ENCODE data around the gene NPM1. TPM values are rescaled to one million over a fixed set of nuclear protein-coding genes. Genes with fewer than 3 reads are reported as not detected.
A peak's percentile ranks its signal among the peaks of the same experiment; 100 is the strongest.
"Not testable (repeated sequence)": the region's sequence is repeated elsewhere in the genome, so short reads cannot be mapped to it uniquely, and the experiment has no call there.

NPM1 gene
- total RNA-seq (1,000 to 10,000 TPM; 1,231 to 1,305 TPM), polyA plus RNA-seq (1,000 to 10,000 TPM in 2 of 3 donors, 100 to 1,000 TPM in 1; 960 to 1,086 (median 1,032) TPM), total RNA-seq (947 to 3,653 (median 1,360) reads per million in 6 experiments)

GRCh38 chr5:171387345-171387969 is at the start of gene NPM1:
TSS of gene NPM1 (plus strand) at chr5:171387849. CDS start at chr5:171387949, 100 bp downstream.
- Mint-ChIP-seq H3K36me3 (peaks cover 8 to 34% (median 8%) of the 10 kb centered on the region in 3 donors), H3K4me1 (peaks cover 25 to 56% (median 46%) of the 10 kb centered on the region in 4 donors), H3K27ac (peak within 1 kb of the TSS; percentile 98 to 100 (median 100)), H3K4me3 (peak within 1 kb of the TSS; percentile 91 to 99 (median 98)), H3K9me3 (peaks cover 0 to 5% (median 0%) of the 10 kb centered on the region in 9 donors), H3K27me3 (peaks cover 0 to 7% (median 0%) of the 10 kb centered on the region in 5 donors)
- POLR2A ChIA-PET: interaction anchor here (0.6 to 2.6 kb wide), 14 partner anchors 10 to 1386 kb away, joined by 3 to 19 read pairs (median 3); partner anchors contain the start of genes FBXW11 and FGF18
- ATAC-seq (peak; percentile 84 to 86), DNase-seq (peak; percentile 94 to 99 (median 98))

GRCh38 chr5:171340042-171340441 is 47.6 kb upstream of the NPM1 start:
- peaks cover 12 to 36% (median 18%) of the 10 kb centered on the region in 5 donors for H3K27me3 Mint-ChIP-seq
- peaks cover 1 to 11% (median 9%) of the 10 kb centered on the region in 4 donors for H3K4me1 Mint-ChIP-seq
- no peak for ATAC-seq
- H3K27ac Mint-ChIP-seq: no peak overlapping the region
- no peaks in the 10 kb centered on the region for H3K9me3 Mint-ChIP-seq
- no peak overlapping the region for H3K4me3 Mint-ChIP-seq
- DNase-seq: no peak
- H3K36me3 Mint-ChIP-seq: no peaks in the 10 kb centered on the region
- POLR2A ChIA-PET: no interaction called here

- ATAC-seq: no peak
- Mint-ChIP-seq H3K27me3 (peaks cover 12 to 31% (median 16%) of the 10 kb centered on the region in 5 donors), H3K9me3 (no peaks in the 10 kb centered on the region), H3K4me3 (no peak overlapping the region), H3K36me3 (no peaks in the 10 kb centered on the region), H3K27ac (no peak overlapping the region), H3K4me1 (peaks cover 1 to 11% (median 9%) of the 10 kb centered on the region in 4 donors)
- POLR2A ChIA-PET: no interaction called here
- DNase-seq: no peak
These were observed 47.2 kb upstream of the NPM1 start for GRCh38 chr5:171340491-171340890.

- H3K4me3 Mint-ChIP-seq: no peak overlapping the region
- peaks cover 9 to 22% (median 12%) of the 10 kb centered on the region in 5 donors for H3K27me3 Mint-ChIP-seq
- POLR2A ChIA-PET: interaction anchor here (0.6 kb wide), 1 partner anchor 12 kb away, joined by 3 read pairs; no protein-coding TSS in a partner anchor
- peak in 1 of 2 donors; percentile 44 for ATAC-seq
- H3K4me1 Mint-ChIP-seq: no peaks in the 10 kb centered on the region
- H3K36me3 Mint-ChIP-seq: no peaks in the 10 kb centered on the region
- no peak overlapping the region for H3K27ac Mint-ChIP-seq
- H3K9me3 Mint-ChIP-seq: no peaks in the 10 kb centered on the region
- peak in 7 of 10 donors; percentile 2 to 36 (median 22) for DNase-seq
These were observed 45.1 kb upstream of the NPM1 start for GRCh38 chr5:171342362-171343111.

- H3K9me3 Mint-ChIP-seq: no peaks in the 10 kb centered on the region
- no peak overlapping the region for H3K27ac Mint-ChIP-seq
- H3K36me3 Mint-ChIP-seq: no peaks in the 10 kb centered on the region
- H3K27me3 Mint-ChIP-seq: peaks cover 5 to 14% (median 10%) of the 10 kb centered on the region in 5 donors
- POLR2A ChIA-PET: no interaction called here
- ATAC-seq (no peak), DNase-seq (no peak)
- no peak overlapping the region for H3K4me3 Mint-ChIP-seq
- H3K4me1 Mint-ChIP-seq: no peaks in the 10 kb centered on the region
These were observed 42.6 kb upstream of the NPM1 start for GRCh38 chr5:171344936-171345608.

- H3K27me3 Mint-ChIP-seq: peaks cover 2 to 22% (median 6%) of the 10 kb centered on the region in 5 donors
- POLR2A ChIA-PET: no interaction called here
- H3K36me3 Mint-ChIP-seq: no peaks in the 10 kb centered on the region
- H3K4me1 Mint-ChIP-seq: no peaks in the 10 kb centered on the region
- ATAC-seq (no peak), DNase-seq (no peak)
- H3K27ac Mint-ChIP-seq: no peak overlapping the region
- H3K9me3 Mint-ChIP-seq: no peaks in the 10 kb centered on the region
- no peak overlapping the region for H3K4me3 Mint-ChIP-seq
These were observed 36.0 kb upstream of the NPM1 start for GRCh38 chr5:171351536-171352073.

- no peaks in the 10 kb centered on the region for H3K36me3 Mint-ChIP-seq
- POLR2A ChIA-PET: no interaction called here
- H3K4me3 Mint-ChIP-seq: peak overlapping the region in 3 of 10 donors; percentile 33 to 68 (median 65)
- H3K9me3 Mint-ChIP-seq: no peaks in the 10 kb centered on the region
- ATAC-seq (no peak), DNase-seq (no peak)
- no peak overlapping the region for H3K27ac Mint-ChIP-seq
- no peaks in the 10 kb centered on the region for H3K4me1 Mint-ChIP-seq
- peaks cover 0 to 16% (median 9%) of the 10 kb centered on the region in 5 donors for H3K27me3 Mint-ChIP-seq
These were observed 32.3 kb upstream of the NPM1 start for GRCh38 chr5:171355302-171355724.

GRCh38 chr5:171357843-171358242 is 29.8 kb upstream of the NPM1 start:
- DNase-seq (no peak), ATAC-seq (no peak)
- no peaks in the 10 kb centered on the region for H3K9me3 Mint-ChIP-seq
- peak overlapping the region in 1 of 10 donors; percentile 60 for H3K27ac Mint-ChIP-seq
- H3K27me3 Mint-ChIP-seq: peaks cover 0 to 10% (median 1%) of the 10 kb centered on the region in 5 donors
- no peak overlapping the region for H3K4me3 Mint-ChIP-seq
- POLR2A ChIA-PET: no interaction called here
- H3K4me1 Mint-ChIP-seq: no peaks in the 10 kb centered on the region
- H3K36me3 Mint-ChIP-seq: no peaks in the 10 kb centered on the region

- DNase-seq, POLR2A ChIA-PET, H3K27ac Mint-ChIP-seq, H3K4me1 Mint-ChIP-seq, H3K4me3 Mint-ChIP-seq, ATAC-seq, H3K36me3 Mint-ChIP-seq, H3K9me3 Mint-ChIP-seq: not testable (repeated sequence)
- H3K27me3 Mint-ChIP-seq: peaks cover 7 to 27% (median 15%) of the 10 kb centered on the region in 5 donors
These were observed 26.5 kb upstream of the NPM1 start for GRCh38 chr5:171361151-171361550.

- H3K36me3 Mint-ChIP-seq, DNase-seq, H3K9me3 Mint-ChIP-seq, POLR2A ChIA-PET, ATAC-seq, H3K4me1 Mint-ChIP-seq, H3K4me3 Mint-ChIP-seq: not testable (repeated sequence)
- peak overlapping the region in 1 of 10 donors; percentile 20 for H3K27ac Mint-ChIP-seq
- peaks cover 7 to 35% (median 13%) of the 10 kb centered on the region in 5 donors for H3K27me3 Mint-ChIP-seq
These were observed 24.4 kb upstream of the NPM1 start for GRCh38 chr5:171363249-171363648.

- POLR2A ChIA-PET: no interaction called here
- no peak for ATAC-seq
- Mint-ChIP-seq H3K27ac (no peak overlapping the region), H3K27me3 (peaks cover 7 to 35% (median 13%) of the 10 kb centered on the region in 5 donors), H3K36me3 (no peaks in the 10 kb centered on the region), H3K4me3 (no peak overlapping the region), H3K4me1 (peaks cover 0 to 1% (median 0%) of the 10 kb centered on the region in 4 donors), H3K9me3 (no peaks in the 10 kb centered on the region)
- no peak for DNase-seq
These were observed 23.8 kb upstream of the NPM1 start for GRCh38 chr5:171363846-171364245.

GRCh38 chr5:171365351-171365750 is 22.3 kb upstream of the NPM1 start:
- no peak overlapping the region for H3K4me3 Mint-ChIP-seq
- peak overlapping the region in 2 of 10 donors; percentile 32 to 46 for H3K27ac Mint-ChIP-seq
- ATAC-seq (no peak), DNase-seq (no peak)
- peaks cover 7 to 35% (median 17%) of the 10 kb centered on the region in 5 donors for H3K27me3 Mint-ChIP-seq
- no peaks in the 10 kb centered on the region for H3K9me3 Mint-ChIP-seq
- H3K36me3 Mint-ChIP-seq: no peaks in the 10 kb centered on the region
- H3K4me1 Mint-ChIP-seq: peaks cover 0 to 1% (median 0%) of the 10 kb centered on the region in 4 donors
- POLR2A ChIA-PET: no interaction called here

Data from naive thymus-derived CD8-positive, alpha-beta T cell (primary cell).